H54 (cell line): ENCODE measurements around the gene TOMM7.
"Not testable (repeated sequence)": the region's sequence is repeated elsewhere in the genome, so short reads cannot be mapped to it uniquely, and the experiment has no call there.

Experiments
- DNase-seq: peaks from one replicate; pipeline ENCODE4 v3.0.0; 2011; ENCODE audit warnings: low spot score, mixed read lengths; ENCODE audit not compliant: insufficient read length
- FAIRE-seq: peaks from 3 replicates; lab custom pipeline; 2011; peaks lifted over from hg19 to GRCh38; lab: Jason Lieb, UNC
- POLR2A ChIP-seq: IDR thresholded peaks from 2 replicates; pipeline ENCODE4 v1.6.1; 2011; ENCODE audit warnings: low read depth, mild to moderate bottlenecking, low read length

Gene TOMM7

DNA sequence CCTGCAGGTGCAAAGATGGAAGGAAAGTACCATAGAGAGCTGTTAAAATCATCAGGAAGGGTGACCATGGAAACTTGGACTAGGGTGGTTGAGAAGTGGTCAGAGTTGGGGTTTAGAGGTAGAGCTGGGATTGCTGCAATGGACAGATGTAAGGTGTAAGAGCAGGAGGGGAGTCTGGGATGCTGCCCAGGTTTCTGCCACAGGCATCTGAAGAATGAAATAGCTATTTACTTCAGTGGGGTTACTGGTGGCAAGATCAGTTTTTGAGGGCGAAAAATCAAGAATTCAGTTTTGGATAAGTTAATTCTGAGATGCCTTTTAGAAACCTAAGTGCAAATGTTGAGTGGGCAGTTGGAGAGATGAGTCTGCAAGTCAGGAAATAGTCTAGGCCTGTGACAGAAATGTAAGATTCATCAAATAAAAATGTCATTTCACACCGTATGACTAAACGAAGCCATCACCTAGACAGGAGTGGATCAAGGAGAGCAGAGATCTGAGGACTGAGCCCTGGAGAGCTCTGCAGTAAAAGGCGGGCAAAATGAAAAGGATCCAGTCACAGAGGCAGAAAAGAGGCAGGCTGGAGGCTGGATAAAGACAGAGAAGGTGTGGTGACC lies 22.7 kb upstream of the TOMM7 start:
- TF ChIP-seq POLR2A = no peak
- DNase-seq (no peak), FAIRE-seq (no peak)

DNA sequence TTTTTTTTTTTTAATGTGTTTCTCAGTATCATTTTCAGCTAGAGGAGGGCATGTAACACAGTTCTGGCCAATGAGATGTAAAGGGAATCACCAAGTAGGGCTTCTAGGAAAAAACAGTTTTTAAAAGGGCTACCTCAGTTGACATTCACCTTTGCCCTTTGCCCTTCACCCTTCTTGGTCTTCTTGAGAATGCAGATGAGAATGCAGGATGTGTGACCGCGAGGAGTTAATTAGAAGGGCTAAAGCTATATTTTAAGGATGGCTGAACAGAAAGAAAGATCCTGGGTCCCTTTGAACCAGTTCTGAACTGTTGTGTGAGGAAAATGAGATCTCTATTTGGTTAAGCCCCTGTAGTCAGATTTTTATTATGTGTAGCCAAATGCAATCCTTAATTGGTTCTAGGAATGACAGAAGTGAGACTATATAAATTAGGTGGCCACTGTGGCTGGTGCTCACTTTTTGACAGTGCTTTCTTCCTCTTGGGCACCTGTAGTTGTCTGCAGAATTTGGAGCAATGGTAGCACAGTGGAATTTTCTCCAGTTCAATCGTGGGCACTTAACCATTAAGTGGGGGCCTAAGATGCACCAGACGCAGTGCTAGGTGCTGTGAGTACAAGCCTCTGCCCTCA lies 21.1 kb upstream of the TOMM7 start:
- FAIRE-seq (no peak), DNase-seq (no peak)
- TF ChIP-seq POLR2A = no peak

DNA sequence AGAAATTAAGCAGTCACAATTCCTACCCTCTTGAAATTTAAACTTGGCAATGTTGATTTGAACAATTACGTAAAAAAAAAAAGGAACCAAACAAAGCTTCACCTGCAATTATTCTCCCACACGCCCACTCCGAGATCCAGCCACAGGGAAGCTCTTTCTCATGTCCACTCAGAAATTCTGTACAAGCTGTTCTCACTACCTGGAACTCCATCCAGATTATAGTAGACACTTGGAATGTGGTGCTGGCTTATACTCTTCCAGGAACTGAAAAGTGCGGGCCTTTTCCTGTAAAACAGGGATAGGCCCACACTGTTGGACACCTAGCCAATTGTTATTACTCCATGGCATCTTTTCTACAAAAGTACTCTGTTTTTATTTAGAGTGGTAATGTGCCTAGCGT lies 20.3 kb upstream of the TOMM7 start:
- FAIRE-seq (no peak), DNase-seq (no peak)
- TF ChIP-seq POLR2A = no peak

DNA sequence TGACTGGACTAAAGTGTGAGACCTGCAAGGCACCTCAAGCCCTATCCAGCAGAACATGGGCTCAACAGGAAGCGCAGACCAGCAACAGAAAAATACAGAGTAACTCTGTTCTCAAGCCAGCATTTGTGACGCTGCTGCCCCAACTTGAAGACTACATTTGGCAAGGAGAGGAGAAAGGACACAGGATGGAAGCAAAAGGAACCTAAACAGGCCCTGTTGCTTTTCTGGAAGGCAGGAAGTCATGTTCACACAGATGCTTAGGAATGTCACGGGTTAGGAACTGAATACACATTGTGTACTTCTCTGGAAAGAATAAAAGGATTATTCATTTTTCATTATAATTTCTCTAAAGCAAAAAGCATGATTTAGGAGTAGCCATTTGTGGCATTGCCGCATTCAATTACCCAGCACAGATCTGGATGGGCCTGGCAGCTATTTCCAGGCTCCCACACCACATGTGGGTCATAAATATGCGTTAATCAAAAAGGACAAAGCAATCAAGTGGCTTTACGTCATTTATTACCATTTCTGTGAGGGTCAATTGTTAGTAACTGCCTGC lies 19.8 kb upstream of the TOMM7 start:
- DNase-seq (no peak), FAIRE-seq (no peak)
- TF ChIP-seq POLR2A = no peak

DNA sequence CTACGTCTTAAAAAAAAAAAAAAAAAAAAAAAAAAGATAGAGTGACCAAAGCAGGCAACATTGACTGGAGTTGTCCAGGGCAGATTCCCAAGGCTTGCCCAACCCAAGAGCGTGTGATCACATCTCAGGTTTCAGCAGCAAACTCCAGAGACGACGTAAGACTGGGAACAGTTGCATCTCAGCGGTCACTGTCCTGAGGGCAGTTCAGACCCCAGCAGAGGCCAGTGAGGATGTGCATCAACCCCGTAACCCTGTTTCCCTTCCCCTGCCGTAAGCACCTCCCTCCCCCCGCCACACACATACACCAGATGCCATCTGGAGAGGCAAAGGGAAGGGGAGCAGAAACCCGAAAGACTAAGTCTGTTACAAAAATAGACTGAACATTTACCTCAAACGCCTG lies 19.3 kb upstream of the TOMM7 start:
- FAIRE-seq (no peak), DNase-seq (no peak)
- no peak for TF ChIP-seq POLR2A

DNA sequence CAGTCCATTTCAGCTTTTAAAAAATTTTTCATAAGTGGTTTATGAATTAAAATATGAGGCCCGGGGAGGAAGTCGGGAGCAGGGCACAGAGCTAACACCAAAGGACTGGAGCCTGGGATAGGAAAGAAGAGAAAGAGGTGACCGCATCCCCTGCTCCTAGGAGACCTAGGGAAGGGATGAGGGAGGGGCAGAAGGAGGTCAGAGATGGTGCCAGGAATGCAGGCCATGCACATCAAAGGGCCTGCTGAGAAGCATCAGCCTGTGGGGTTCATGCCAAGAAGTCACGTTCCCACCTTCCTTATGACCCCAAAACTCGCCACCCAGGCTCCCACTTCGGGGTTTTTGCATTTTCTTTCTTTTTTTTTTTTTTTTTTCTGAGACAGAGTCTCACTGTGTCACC lies 14.7 kb upstream of the TOMM7 start:
- TF ChIP-seq POLR2A = no peak
- no peak for FAIRE-seq

DNA sequence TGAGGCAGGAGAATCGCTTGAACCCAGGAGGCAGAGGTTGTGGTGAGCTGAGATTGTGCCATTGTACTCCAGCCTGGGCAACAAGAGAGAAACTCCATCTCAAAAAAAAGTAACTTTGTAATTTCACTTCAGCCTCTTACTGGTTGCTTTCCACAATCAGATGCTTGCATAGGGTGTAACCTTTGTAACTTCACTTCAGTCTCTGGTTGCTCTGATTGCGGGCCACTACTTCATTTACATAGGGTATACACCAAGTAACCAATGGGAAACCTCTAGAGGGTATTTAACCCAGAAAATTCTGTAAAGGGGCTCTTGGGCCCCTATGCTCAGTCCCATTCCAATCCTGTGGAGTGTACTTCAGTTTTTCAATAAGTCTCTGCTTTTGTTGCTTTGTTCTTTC lies 13.9 kb upstream of the TOMM7 start:
- FAIRE-seq, DNase-seq: not testable (repeated sequence)

More for the DNA sequence above, 14.7 kb upstream of the TOMM7 start:
- no peak for DNase-seq

DNA sequence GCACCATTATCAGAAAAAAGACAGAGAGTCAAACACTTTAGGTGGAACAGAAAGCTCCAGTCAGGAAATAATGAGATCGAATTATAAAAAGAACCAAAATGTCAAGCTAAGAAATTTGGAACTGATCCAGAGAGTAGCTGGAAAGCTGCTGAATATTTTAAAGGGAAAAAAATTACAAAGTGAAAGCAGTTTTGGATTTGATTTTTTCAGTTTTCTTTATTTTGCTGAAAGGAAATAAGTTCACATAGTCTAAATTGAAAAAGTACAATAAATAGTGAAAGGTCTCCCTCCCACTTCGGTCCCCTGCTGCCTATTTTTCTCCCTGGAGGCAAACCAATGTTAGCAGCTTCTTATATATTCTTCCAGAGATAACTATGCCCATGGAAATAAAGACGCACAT lies 11.3 kb upstream of the TOMM7 start:
- DNase-seq (no peak), FAIRE-seq (no peak)

DNA sequence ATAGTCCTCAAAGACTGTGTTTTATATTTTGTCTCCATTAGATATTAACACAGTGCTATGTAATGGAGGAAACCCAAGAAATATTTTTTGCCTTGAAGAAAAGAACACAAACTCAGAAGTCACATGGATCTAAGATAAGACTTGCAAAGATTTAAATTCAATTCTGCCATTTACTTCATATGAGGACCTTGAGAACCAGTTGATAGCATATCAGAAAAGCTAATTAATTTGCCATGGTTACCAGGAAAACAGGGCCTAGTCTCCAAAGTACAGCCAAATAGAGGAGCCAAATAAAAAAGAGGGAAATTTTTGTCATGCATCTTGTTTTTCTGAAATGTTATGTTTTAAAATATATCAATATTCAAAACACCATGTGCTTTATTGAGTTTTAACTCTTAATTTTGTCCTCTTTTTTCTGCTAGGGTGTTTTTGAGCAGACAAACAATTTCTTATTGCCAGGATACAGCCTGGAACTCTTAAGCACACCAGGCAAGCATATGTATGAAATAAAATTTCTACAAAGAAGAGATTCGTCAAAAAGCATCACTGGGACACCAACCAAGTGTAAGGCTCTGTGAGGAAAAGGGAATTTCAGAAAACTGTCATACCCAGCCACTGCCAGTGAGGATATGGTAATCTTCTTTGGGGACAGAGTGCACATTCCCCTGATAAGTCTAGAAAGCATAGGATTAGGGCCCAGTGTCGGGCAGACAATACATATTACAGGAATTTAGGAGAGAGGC lies 10.6 kb upstream of the TOMM7 start:
- no peak for DNase-seq
- no peak for FAIRE-seq
- no peak for TF ChIP-seq POLR2A

More for the DNA sequence above, 11.3 kb upstream of the TOMM7 start:
- no peak for TF ChIP-seq POLR2A

DNA sequence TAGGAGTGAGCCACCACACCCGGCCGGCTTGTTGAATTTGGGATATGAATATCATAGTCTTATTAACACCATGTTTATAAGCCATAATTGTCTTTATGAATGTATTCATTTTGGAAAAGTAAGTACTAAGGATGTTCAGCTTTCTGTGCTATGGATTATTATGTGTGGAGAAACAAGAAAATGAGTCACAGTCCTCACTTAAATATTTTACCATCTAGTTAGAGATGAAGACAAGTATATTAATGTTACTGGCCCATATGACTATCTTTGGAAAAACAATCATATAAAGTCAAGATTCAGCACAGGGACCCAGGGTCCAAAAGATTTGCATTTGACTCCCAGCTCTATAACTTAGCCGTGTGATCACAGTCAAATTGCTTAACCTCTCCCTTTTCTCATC lies 9.8 kb upstream of the TOMM7 start:
- no peak for TF ChIP-seq POLR2A
- DNase-seq (no peak), FAIRE-seq (no peak)

DNA sequence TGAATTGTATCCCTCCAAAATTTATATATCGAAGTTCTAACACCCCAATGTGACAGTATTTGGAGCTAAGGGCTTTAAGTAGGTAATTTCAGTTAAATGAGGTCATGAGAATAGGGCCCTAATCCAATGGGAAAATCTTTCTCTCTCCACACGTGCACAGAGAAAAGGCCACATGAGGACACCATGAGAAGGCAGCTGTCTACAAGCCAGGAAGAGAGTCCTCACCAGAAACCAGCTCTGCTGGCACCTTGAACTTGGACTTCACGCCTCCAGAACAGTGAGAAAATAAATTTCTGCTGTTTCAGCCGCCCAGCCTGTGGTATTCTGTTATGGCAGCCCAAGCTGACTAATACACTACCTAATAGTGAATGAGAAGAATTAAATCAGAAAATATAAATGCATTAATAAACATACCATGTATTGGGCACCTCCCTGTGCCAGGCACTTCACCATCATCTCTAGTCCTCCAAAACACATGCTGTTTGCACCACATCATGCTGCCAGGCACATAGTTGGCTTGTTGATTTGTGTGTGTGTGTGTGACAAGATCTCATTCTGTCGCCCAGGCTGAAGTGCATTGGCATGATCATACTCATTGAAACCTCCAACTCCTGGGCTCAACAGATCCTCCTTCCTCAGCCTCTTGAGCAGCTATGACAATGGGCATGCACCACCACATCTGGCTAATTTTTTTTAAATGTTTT lies 9.1 kb upstream of the TOMM7 start:
- no peak for TF ChIP-seq POLR2A
- FAIRE-seq = no peak
- DNase-seq = no peak

DNA sequence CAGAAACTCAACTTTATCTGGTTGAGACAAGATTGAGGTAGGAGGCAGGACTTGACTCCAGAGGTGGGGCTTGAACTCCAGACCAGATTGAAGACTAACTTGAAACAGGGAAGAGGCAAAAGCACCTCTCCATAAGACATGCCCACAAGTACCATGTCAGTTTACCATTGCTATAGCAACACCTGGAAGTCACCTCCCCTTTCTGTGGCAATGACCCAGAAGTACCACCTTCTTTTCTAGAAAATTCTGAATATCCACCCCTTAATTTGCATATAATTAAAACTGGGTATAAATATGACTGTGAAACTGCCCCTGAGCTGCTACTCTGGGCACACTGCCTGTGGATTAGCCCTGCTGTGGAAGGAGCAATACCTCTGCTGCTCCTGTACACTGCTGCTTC lies 4.9 kb upstream of the TOMM7 start:
- no peak for TF ChIP-seq POLR2A
- FAIRE-seq (no peak), DNase-seq (no peak)

DNA sequence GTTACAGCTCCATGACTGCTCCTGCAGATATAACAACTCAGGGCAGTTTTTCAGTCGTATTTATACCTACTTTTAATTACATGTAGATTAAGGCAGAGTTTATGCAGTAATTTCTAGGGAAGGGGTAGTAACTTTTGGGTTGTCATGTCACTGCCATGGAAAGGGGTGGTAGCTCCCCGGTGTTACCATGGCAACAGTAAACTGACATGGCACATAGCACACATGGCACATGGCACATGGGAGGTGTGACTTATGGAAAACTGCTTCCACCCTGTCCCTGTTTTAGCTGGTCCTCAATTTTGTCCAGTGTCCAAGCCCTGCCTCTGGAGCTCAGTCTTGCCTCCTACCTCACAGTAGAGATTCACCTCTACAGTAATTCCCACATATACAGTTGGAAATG lies 3.9 kb upstream of the TOMM7 start:
- DNase-seq (no peak), FAIRE-seq (no peak)
- TF ChIP-seq POLR2A = no peak

DNA sequence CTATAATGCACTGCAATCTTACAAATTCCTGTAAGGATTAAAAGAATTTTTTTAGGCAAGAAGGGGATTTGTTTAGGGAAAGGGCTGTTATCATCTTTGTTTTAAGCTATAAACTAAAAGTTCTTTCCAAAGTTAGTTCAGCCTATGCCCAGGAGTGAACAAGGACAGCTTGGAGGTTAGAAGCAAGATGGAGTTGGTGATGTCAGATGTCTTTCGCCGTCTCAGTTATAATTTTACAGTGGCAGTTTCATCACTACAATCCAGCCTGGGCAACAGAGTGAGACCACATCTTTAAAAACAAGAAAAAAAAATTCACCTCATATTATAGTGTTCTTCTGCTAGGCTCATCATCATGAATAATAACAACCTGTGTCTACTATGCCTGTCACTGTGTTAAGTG lies 2.1 kb upstream of the TOMM7 start:
- FAIRE-seq = no peak
- TF ChIP-seq POLR2A = no peak

More for the DNA sequence above, 2.1 kb upstream of the TOMM7 start:
- DNase-seq = no peak
